ENCODE measurements around the gene ASTE1.

- TF ChIP-seq, protein P1, sequence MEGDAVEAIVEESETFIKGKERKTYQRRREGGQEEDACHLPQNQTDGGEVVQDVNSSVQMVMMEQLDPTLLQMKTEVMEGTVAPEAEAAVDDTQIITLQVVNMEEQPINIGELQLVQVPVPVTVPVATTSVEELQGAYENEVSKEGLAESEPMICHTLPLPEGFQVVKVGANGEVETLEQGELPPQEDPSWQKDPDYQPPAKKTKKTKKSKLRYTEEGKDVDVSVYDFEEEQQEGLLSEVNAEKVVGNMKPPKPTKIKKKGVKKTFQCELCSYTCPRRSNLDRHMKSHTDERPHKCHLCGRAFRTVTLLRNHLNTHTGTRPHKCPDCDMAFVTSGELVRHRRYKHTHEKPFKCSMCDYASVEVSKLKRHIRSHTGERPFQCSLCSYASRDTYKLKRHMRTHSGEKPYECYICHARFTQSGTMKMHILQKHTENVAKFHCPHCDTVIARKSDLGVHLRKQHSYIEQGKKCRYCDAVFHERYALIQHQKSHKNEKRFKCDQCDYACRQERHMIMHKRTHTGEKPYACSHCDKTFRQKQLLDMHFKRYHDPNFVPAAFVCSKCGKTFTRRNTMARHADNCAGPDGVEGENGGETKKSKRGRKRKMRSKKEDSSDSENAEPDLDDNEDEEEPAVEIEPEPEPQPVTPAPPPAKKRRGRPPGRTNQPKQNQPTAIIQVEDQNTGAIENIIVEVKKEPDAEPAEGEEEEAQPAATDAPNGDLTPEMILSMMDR (IDR thresholded peaks at IDR 0.05), result no peak
- TF ChIP-seq POLR2A (IDR thresholded peaks at IDR 0.05) (no peak), POLR2AphosphoS5 (IDR thresholded peaks at IDR 0.05; ENCODE audit: insufficient read depth in 1 of 2, low read depth in 1 of 2) (no peak)
Observed at GRCh38 chr3:130975251-130975650, 51.4 kb downstream of the ASTE1 start.

Measured in vagina (tissue), 2 donors.